ENCODE data around the gene FEV.
A peak's percentile ranks its signal among the peaks of the same experiment; 100 is the strongest.

FEV gene

GRCh38 chr2:218985021-218985324 is at the start of gene FEV:
TSS of gene FEV (minus strand) at chr2:218985184. CDS start at chr2:218985075, 109 bp downstream.
- DNase-seq (ENCODE audit: low spot score) = no peak

GRCh38 chr2:219032051-219032745 is 47.2 kb upstream of the FEV start:
- DNase-seq (ENCODE audit: low spot score) = no peak

- DNase-seq (ENCODE audit: low spot score) = no peak
Observed at GRCh38 chr2:219031005-219031738, 46.2 kb upstream of the FEV start.

- DNase-seq (ENCODE audit: low spot score) = no peak
Observed at GRCh38 chr2:219030177-219030940, 45.4 kb upstream of the FEV start.

- peak; percentile 79 for DNase-seq (ENCODE audit: low spot score)
Observed at GRCh38 chr2:219029829-219030165, 44.8 kb upstream of the FEV start.

GRCh38 chr2:219028996-219029828 is 44.2 kb upstream of the FEV start:
- DNase-seq (ENCODE audit: low spot score) = no peak

GRCh38 chr2:219028141-219028540 is 43.2 kb upstream of the FEV start:
- no peak for DNase-seq (ENCODE audit: low spot score)

GRCh38 chr2:219027511-219028055 is 42.6 kb upstream of the FEV start:
- DNase-seq (ENCODE audit: low spot score) = no peak

GRCh38 chr2:219026946-219027345 is 42.0 kb upstream of the FEV start:
- no peak for DNase-seq (ENCODE audit: low spot score)

- no peak for DNase-seq (ENCODE audit: low spot score)
Observed at GRCh38 chr2:219025637-219026585, 40.9 kb upstream of the FEV start.

GRCh38 chr2:219024059-219024458 is 39.1 kb upstream of the FEV start:
- no peak for DNase-seq (ENCODE audit: low spot score)

GRCh38 chr2:219023045-219023605 is 38.1 kb upstream of the FEV start:
- DNase-seq (ENCODE audit: low spot score) = no peak

- DNase-seq (ENCODE audit: low spot score) = no peak
Observed at GRCh38 chr2:219022616-219023015, 37.6 kb upstream of the FEV start.

GRCh38 chr2:219022041-219022440 is 37.1 kb upstream of the FEV start:
- no peak for DNase-seq (ENCODE audit: low spot score)

GRCh38 chr2:219021591-219021990 is 36.6 kb upstream of the FEV start:
- DNase-seq (ENCODE audit: low spot score) = no peak

- DNase-seq (ENCODE audit: low spot score) = no peak
Observed at GRCh38 chr2:219020604-219021365, 35.8 kb upstream of the FEV start.

GRCh38 chr2:219019436-219019835 is 34.5 kb upstream of the FEV start:
- DNase-seq (ENCODE audit: low spot score) = no peak

GRCh38 chr2:219018726-219019125 is 33.7 kb upstream of the FEV start:
- no peak for DNase-seq (ENCODE audit: low spot score)

- DNase-seq (ENCODE audit: low spot score) = no peak
Observed at GRCh38 chr2:219018286-219018685, 33.3 kb upstream of the FEV start.

Measured in LoVo (cell line).